Measurements from ENCODE around the gene BLID.

DNA sequence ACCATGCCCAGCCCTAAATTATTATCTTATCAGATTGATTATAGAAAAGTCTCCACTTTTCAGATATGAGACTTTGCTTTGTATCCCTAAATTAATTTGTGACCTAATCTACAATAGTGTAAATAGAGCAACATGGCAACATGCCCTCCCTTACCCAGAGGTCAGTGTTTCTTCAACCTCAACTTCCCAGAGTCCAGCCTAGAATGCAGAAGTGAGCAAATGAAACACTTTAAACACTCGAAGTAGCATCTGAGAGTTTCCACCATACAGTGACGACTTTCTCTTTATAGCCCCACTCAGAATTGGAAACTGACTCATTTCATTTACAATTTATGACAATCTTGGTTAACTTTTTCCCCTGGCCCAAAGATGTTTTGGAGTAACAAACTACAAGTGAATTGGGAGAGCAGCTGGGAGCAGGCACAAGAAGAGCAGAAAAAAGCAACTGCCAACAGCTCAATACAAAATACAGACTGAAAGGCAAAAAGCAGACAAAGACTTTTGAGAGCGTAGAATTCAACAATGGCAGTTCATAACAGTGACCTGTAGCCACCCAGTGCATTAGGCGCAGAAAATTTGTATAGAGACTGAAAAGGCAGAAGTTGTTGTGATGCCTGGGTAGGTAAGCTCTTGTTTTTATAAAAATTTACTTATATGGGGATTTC is 10.1 kb upstream of the BLID start:
- TF ChIP-seq, protein P1, sequence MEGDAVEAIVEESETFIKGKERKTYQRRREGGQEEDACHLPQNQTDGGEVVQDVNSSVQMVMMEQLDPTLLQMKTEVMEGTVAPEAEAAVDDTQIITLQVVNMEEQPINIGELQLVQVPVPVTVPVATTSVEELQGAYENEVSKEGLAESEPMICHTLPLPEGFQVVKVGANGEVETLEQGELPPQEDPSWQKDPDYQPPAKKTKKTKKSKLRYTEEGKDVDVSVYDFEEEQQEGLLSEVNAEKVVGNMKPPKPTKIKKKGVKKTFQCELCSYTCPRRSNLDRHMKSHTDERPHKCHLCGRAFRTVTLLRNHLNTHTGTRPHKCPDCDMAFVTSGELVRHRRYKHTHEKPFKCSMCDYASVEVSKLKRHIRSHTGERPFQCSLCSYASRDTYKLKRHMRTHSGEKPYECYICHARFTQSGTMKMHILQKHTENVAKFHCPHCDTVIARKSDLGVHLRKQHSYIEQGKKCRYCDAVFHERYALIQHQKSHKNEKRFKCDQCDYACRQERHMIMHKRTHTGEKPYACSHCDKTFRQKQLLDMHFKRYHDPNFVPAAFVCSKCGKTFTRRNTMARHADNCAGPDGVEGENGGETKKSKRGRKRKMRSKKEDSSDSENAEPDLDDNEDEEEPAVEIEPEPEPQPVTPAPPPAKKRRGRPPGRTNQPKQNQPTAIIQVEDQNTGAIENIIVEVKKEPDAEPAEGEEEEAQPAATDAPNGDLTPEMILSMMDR (conservative IDR thresholded peaks at IDR 0.05): no peak
- no peak for TF ChIP-seq EZH2 (IDR thresholded peaks at IDR 0.05; ENCODE audit: low read depth)

All from PC-9 (cell line).